ENCODE data around the gene PPP2R5C. TPM values are rescaled to one million over a fixed set of nuclear protein-coding genes. Genes with fewer than 3 reads are reported as not detected.

The PPP2R5C gene
- total and polyA plus RNA-seq, 2 donors (not counting 3 experiments of a cell fraction or from before 2014, with no cell fraction given) = 42.6 to 83.6 TPM

GRCh38 chr14:101914083-101914482, 152.6 kb downstream of the PPP2R5C start:
- Histone ChIP-seq H3K79me2 (ENCODE audit: control insufficient read depth, insufficient read depth, low read length) (no peaks in the 10 kb centered on the region), H3K4me2 (ENCODE audit: insufficient read depth, low read length) (no peak overlapping the region), H3K36me3 (ENCODE audit: control insufficient read depth in 2 of 2, extremely low read depth in 1 of 2, insufficient read depth in 2 of 2, low read length in 2 of 2) (peaks cover 7 to 10% of the 10 kb centered on the region in 2 experiments), H2AFZ (ENCODE audit: low read depth, low read length) (no peak overlapping the region), H4K20me1 (replicated peaks; ENCODE audit: control insufficient read depth, extremely low read depth, insufficient read depth, low read length) (no peaks in the 10 kb centered on the region), H3K4me1 (ENCODE audit: control insufficient read depth, extremely low read depth, insufficient read depth, low read length) (no peaks in the 10 kb centered on the region), H3K9me1 (replicated peaks; ENCODE audit: control insufficient read depth, extremely low read depth, insufficient read depth, low read length) (no peaks in the 10 kb centered on the region), H3K9ac (replicated peaks; ENCODE audit: extremely low read depth, insufficient read depth, low read length) (no peak overlapping the region), H3K4me3 (replicated peaks in 1 of 3; ENCODE audit: insufficient read depth in 1 of 3, low read depth in 1 of 3, low read length in 3 of 3) (no peak overlapping the region), H3K27me3 (ENCODE audit: control insufficient read depth in 2 of 2, insufficient read depth in 2 of 2, low read length in 2 of 2) (no peaks in the 10 kb centered on the region), H3K9me3 (replicated peaks; ENCODE audit: control insufficient read depth, insufficient read depth, low read length) (no peaks in the 10 kb centered on the region), H3K27ac (ENCODE audit: insufficient read depth, low read depth, low read length) (no peak overlapping the region)
- no TSS peak for BruUV-seq (replicated peaks)
- DNase-seq (ENCODE audit: low read depth, low spot score) = no peak
- ChIA-PET CTCF (no interaction called here), POLR2A (no interaction called here)
- TF ChIP-seq CTCF (IDR thresholded peaks at IDR 0.05; ENCODE audit: extremely low read depth in 1 of 2, insufficient read depth in 1 of 2, low read depth in 1 of 2, low read length in 2 of 2) (no peak), EZH2 (IDR thresholded peaks at IDR 0.05; ENCODE audit: borderline replicate concordance, low read depth, low read length, severe bottlenecking) (no peak), FOS (IDR thresholded peaks at IDR 0.05; ENCODE audit: borderline replicate concordance, insufficient read depth, low read length) (no peak), MYC (IDR thresholded peaks at IDR 0.05; ENCODE audit: low read depth, low read length) (no peak), POLR2A (IDR thresholded peaks at IDR 0.05; ENCODE audit: low read depth, low read length) (no peak), POLR2AphosphoS5 (IDR thresholded peaks at IDR 0.05; ENCODE audit: insufficient read depth, low read depth, low read length) (no peak), JUN (IDR thresholded peaks at IDR 0.05; ENCODE audit: borderline replicate concordance, insufficient read depth, insufficient read length, low read depth) (no peak), MAX (IDR thresholded peaks at IDR 0.05; ENCODE audit: insufficient read depth, insufficient read length) (no peak), GATA2 (IDR thresholded peaks at IDR 0.05; ENCODE audit: insufficient read depth, insufficient read length, low read depth, low read length) (no peak)
- FAIRE-seq = no peak
- dilution Hi-C loops (cut with MboI; ENCODE audit: extremely low pct_ligation_motif_present, low sequenced_read_pairs) (no loop called here), intact Hi-C loops (cut with micrococcal nuclease) (no loop called here)
